ENCODE data around the gene COX17. TPM values are rescaled to one million over a fixed set of nuclear protein-coding genes. Genes with fewer than 3 reads are reported as not detected.

Gene COX17
- polyA plus RNA-seq, 1 donor, result 74.6 TPM

Other genes starting within 250 kb of the COX17 start
- gene TMEM39A, start 213.8 kb downstream of the COX17 start, polyA plus RNA-seq (ENCODE audit: insufficient read length), result 37.7 TPM
- 9.7 TPM for gene POGLUT1, start 208.4 kb downstream of the COX17 start, polyA plus RNA-seq (ENCODE audit: insufficient read length)
- 70.1 TPM for gene TIMMDC1, start 178.9 kb downstream of the COX17 start, polyA plus RNA-seq (ENCODE audit: insufficient read length)
- gene CD80, start 117.8 kb downstream of the COX17 start, polyA plus RNA-seq (ENCODE audit: insufficient read length), result not detected
- 10.4 TPM for gene ADPRH, start 97.9 kb downstream of the COX17 start, polyA plus RNA-seq (ENCODE audit: insufficient read length)
- 0.27 TPM for gene PLA1A, start 79.5 kb downstream of the COX17 start, polyA plus RNA-seq (ENCODE audit: insufficient read length)
- gene POPDC2, start 16.8 kb downstream of the COX17 start, polyA plus RNA-seq (ENCODE audit: insufficient read length), result 23.8 TPM
- gene CFAP91, start 25.6 kb upstream of the COX17 start, polyA plus RNA-seq (ENCODE audit: insufficient read length), result 1.1 TPM
- 0.43 TPM for gene NR1I2, start 104.7 kb upstream of the COX17 start, polyA plus RNA-seq (ENCODE audit: insufficient read length)

All from hindlimb muscle (tissue), 1 donor.